Skin epidermis (tissue), 12 donors: Measurements from ENCODE around the gene KBTBD2.
"Not testable (repeated sequence)": the region's sequence is repeated elsewhere in the genome, so short reads cannot be mapped to it uniquely, and the experiment has no call there.

Experiments
- H3K27ac ChIP-seq, 21 experiments: fragments of 200-600 bp; sonication (generic) in 11 of 21; one replicate each; pipeline ENCODE4 v1.5.0; 2020; ENCODE audit warnings: mild to moderate bottlenecking in 3 of 21, inconsistent platforms in 2 of 21, moderate library complexity in 2 of 21
- H3K4me3 ChIP-seq, 7 experiments: fragments of 200-600 bp; sonication (generic) in 2 of 7; one replicate each; pipeline ENCODE4 v1.5.0; 2020; ENCODE audit warnings: inconsistent platforms in 2 of 7, mild to moderate bottlenecking in 2 of 7, moderate library complexity in 1 of 7

KBTBD2 gene

DNA sequence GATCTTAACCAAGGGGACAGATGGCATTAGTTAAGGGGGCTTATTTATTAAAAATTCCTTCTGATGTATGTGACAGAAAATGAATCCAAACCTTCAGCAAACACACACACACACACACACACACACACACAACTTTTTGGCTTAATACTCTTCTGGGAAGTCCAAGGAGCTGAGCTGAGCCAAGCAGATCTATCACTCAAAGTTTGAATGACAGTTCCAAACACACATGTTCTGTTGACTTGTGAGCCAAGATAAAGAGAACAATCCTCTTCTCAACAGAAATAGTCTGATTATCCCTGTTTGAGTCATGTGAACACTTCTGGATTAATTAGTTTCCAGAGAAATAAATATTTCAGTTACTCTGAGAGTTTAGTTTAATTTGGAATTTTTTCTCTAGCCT lies 31.5 kb downstream of the KBTBD2 start:
- no peak overlapping the region for H3K27ac ChIP-seq
- no peak overlapping the region for H3K4me3 ChIP-seq

DNA sequence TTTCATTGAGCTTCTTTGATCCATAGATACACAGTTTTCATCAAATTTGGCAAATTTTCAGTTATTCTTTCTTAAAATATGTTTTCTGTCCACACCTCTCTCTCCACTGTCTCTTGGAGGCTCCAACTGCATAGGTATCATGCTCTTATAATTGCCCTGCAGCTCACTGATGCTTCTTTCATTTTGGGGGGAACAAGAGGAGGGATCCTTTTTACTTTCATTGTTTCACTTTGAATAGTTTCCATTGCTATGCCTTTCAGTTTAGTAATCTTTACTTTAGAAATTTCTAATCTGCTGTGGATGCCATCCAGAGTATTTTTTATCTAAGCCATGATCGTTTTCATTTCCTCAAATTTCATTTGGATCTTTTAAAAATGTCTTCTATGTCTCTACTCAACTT lies 32.9 kb downstream of the KBTBD2 start:
- H3K27ac ChIP-seq, result no peak overlapping the region
- H3K4me3 ChIP-seq, result no peak overlapping the region

DNA sequence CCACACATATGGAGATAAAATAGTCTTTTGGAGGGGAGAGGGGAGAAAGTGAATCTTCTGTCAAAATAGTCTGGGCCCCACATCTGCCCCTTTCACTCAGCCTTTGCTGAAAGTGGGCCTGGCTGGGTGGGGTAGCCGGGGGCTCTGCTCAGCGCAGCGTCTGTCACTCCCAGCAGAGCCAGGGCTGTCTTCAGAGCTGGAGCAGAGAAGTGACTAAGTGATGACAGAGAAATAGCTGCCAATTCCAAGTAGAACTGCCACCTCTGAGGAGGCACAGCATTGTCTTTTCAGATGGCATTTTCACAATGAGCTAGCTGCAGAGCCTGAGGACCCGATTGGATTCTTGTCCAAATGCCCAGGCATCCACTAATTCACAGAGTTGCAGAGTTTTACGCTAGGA lies 34.5 kb downstream of the KBTBD2 start:
- not testable (repeated sequence) for H3K27ac ChIP-seq, H3K4me3 ChIP-seq

DNA sequence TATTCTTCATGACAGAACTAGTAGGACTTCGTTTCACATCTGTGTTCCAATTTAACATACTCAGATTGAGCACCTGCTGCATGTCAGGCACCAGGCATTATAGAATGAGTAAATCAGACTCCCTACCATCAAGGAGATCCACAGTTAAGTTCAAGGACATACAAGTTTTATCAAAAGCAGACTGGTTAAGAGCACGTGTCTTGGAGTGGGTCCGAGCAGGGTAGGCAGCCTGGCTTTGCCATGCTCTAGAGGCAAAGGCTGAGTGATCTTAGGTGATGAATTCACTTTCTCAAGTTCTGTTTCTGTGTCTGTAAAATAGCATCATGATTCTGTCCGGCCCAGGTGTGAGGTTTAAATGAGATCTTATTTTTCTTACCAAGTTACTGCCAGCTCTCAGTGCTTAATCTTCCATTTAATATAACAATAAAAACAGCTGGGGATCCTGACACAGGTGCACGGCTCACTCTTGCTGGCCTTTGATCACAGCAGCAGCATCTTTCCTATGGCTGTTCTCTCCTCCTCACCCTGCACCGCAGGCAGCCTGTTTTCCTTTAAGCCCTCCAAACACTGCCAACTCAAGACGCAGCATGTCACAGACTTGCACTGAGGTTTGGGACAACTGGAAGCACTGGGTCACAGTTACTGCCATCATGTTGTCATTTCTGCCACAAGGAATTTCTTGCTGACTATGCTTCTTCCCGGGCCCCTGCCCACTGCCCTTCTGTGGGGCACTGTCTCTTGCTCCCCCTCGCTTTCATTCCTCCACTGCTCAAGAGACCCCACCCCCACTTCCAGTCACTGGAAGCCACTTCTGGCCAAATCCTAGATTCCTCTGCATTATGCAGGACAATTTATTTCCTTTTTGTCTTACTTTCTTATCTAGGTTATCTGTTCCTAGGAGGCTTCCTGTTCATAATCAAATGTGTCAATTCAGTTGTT lies 35.5 kb downstream of the KBTBD2 start:
- H3K27ac ChIP-seq, H3K4me3 ChIP-seq: not testable (repeated sequence)

DNA sequence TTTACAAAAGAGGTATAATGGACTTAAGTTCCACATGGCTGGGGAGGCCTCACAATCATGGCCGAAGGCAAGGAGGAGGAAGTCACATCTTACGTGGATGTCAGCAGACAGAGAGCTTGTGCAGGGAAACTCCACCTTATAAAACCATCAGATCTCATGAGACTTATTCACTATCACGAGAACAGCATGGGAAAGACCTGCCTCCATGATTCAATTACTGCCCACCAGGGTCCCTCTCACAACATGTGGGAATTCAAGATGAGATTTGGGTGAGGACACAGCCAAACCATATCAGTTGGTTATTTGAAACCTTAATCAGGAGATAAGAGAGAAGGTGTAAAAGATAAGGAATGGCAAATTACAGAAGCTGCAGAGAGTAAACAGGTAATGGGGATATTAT lies 40.9 kb downstream of the KBTBD2 start:
- not testable (repeated sequence) for H3K4me3 ChIP-seq, H3K27ac ChIP-seq

DNA sequence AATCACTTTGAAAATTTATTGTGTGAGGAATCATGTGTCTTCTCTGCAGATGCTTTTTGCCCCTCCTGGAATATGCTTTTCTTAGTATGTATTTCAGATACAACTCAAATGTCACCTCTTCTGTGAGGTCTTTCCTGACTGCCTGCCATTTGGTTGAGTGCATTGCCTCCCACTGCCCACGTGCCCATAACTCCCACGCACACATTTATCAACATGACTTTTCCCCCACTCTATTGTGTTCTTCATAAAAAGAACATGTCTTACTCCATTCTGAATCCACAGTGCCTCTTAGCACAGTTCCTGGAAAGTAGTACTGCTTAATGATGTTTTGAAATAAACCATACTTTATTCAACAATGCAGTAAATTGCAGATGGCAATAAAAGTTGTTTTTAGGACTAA lies 42.9 kb downstream of the KBTBD2 start:
- not testable (repeated sequence) for H3K4me3 ChIP-seq, H3K27ac ChIP-seq

DNA sequence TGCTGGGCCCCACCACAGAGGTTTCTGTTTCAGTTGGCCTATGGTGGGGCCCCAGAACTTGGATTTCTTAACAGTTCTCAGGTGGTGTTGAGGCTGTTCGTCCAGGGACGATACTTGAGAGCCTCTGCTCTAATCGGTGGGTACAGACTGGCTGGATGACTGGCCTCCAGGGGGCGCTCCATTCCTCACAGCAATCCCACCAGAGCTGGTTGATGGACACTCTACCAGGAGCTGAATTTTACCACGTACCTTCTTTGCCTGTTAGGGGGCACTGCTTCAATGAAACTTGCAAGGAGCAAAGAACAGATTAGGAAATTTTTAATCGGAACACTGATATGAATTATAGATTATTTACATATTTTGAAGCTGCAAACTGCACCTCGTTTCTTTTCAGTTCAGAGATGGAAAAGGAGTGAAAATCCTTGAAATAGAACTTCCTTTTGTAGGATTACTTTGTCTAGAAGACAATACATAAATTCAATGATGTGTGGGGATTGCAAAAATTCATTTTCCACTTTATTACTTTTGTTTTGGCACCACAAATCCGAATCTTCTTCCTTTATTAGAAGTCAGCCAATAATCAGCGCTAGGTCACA lies 44.8 kb downstream of the KBTBD2 start:
- Histone ChIP-seq H3K4me3 (no peak overlapping the region), H3K27ac (no peak overlapping the region)

DNA sequence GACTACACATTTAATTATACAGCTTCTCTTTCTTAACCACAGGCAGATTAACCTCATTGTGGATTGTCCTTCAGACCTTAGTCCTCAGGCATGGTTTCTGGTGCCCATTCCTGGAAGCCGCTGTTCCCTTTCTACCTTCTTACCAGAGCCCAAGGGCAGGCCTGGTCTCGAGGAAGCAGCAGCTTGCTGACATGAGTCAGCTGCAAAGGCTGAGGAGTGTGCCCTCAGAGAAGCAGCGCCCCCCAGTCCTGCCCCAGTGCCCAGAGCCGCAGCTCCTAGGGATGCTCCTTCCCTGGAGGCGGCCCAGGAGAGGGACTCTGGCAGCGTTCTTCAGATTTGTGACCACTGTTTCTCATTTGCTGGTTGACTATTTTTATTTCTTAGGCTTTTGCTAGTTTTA lies 46.8 kb downstream of the KBTBD2 start:
- H3K4me3 ChIP-seq, H3K27ac ChIP-seq: not testable (repeated sequence)

DNA sequence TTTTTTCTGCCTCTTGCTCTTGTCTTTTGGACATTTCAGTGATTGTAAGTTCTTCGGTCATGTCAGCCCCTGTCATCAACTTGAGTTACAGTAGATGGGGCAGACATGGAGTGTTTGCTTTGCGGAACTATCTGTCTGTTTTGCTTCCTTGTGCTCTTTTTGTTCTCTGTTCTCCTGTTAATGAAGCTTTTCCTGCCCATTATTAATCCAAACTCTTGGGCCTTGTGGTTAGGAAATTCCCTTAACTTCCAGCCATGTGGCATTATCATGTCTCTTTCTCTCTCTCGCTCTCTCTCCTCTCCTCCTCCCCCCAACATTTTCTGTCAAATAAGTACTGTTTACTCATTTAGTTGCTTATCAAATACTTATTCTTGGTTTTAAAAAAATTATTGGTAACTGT lies 47.8 kb downstream of the KBTBD2 start:
- H3K27ac ChIP-seq, H3K4me3 ChIP-seq: not testable (repeated sequence)

DNA sequence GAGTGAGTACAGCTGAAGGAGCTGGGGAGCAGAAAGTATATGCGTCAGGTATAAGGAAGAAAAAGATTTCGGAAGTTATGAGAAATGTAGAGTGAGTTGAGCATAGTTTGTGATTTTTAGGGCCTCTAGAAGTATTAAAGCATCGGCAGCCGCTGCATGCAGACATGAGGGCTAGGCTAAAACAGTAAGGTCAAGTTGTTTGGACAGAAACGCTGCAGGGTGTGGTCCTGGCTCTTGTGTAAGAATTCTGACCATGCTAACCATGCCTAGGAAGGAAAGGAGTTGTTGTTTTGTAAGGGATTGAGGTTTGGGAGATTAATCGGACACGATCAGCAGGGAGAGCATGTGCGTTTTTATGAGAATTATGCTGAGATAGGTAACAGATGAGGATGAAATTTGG lies 51.7 kb downstream of the KBTBD2 start:
- H3K27ac ChIP-seq, H3K4me3 ChIP-seq: not testable (repeated sequence)

DNA sequence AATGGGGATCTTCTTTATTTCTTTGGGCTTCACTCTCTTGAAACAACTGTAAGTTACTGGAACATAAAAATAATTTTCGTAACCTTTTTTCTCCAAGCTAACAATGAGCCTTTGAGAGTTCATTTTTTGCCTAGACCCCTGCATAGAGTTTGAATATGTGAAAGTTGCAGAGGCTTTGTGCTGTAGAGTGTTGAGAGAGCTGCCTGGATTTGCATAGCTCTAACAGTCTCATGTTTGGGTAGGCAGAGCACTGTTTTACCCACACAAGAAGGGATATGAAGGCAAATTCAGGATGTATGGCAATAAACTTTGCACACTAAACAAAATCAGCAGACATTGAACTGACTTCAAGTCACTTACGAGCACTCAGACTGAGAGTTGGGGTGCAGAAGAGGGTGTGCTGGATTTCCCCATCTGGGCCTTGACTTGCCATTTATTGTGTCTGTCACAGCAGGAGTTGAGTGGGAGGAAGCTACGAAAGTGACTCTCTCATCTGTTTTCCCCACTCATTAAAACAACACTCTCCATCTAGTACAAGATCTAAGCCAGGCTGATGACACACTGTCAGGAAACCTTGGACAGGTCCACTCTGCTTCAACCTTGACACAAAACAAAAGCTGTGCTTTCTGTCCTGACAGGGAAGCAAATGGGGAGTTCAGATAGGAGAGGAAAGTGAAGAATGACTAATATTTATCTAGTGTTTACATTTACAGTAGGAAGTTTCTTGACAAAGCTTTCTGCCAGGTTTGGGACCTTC lies 62.4 kb downstream of the KBTBD2 start:
- H3K4me3 ChIP-seq, H3K27ac ChIP-seq: not testable (repeated sequence)
